ENCODE measurements around the gene PAK5.

DNA sequence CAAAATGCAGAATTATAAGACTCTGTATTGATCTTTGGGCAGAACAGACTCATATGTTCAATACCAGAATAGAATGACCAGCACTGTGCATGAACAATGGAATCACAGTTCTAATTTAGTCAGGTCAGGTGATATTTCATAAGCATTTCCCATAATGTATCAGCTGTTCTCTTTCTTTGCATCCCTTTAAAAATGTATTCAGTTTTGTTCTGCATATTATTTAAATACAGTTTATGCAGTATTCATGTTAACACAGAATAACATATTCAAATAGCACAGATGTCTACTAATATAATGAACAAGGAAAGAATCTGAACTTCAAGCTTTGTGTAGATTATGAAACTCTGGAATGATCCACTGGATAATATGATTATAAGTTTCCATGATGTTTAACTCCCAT lies 196.0 kb downstream of the PAK5 start:
- TF ChIP-seq, protein P1, sequence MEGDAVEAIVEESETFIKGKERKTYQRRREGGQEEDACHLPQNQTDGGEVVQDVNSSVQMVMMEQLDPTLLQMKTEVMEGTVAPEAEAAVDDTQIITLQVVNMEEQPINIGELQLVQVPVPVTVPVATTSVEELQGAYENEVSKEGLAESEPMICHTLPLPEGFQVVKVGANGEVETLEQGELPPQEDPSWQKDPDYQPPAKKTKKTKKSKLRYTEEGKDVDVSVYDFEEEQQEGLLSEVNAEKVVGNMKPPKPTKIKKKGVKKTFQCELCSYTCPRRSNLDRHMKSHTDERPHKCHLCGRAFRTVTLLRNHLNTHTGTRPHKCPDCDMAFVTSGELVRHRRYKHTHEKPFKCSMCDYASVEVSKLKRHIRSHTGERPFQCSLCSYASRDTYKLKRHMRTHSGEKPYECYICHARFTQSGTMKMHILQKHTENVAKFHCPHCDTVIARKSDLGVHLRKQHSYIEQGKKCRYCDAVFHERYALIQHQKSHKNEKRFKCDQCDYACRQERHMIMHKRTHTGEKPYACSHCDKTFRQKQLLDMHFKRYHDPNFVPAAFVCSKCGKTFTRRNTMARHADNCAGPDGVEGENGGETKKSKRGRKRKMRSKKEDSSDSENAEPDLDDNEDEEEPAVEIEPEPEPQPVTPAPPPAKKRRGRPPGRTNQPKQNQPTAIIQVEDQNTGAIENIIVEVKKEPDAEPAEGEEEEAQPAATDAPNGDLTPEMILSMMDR (IDR thresholded peaks at IDR 0.05) = no peak
- no peak for TF ChIP-seq POLR2AphosphoS5 (IDR thresholded peaks at IDR 0.05)
